Trophoblast cell (in vitro differentiated cells and primary cell): ENCODE measurements around the gene ATN1.

ENCODE experiments used
- DNase-seq, 2 donors: peaks; one replicate each; pipeline ENCODE4 v3.0.0-alpha.2; 2016
- H2AFZ ChIP-seq: 2 replicates; pipeline ENCODE4 v1.6.1; 2013; ENCODE audit warnings: low read length, moderate library complexity, mild to moderate bottlenecking; ENCODE audit not compliant: insufficient read depth, poor library complexity
- H2AK5ac ChIP-seq: 2 replicates; pipeline ENCODE4 v1.6.1; 2013; ENCODE audit warnings: mild to moderate bottlenecking, low read length
- H2BK120ac ChIP-seq: 2 replicates; pipeline ENCODE4 v1.6.1; 2013; ENCODE audit warnings: low read length, mild to moderate bottlenecking, moderate library complexity; ENCODE audit not compliant: insufficient read depth, poor library complexity
- H2BK12ac ChIP-seq: 2 replicates; pipeline ENCODE4 v1.6.1; 2013; ENCODE audit warnings: mild to moderate bottlenecking, low read length, moderate library complexity
- H2BK5ac ChIP-seq: 2 replicates; pipeline ENCODE4 v1.6.1; 2013; ENCODE audit warnings: low read length, low read depth, moderate library complexity, mild to moderate bottlenecking; ENCODE audit not compliant: poor library complexity
- H3K14ac ChIP-seq: 2 replicates; pipeline ENCODE4 v1.6.1; 2013; ENCODE audit warnings: mild to moderate bottlenecking, low read length
- H3K18ac ChIP-seq: 2 replicates; pipeline ENCODE4 v1.6.1; 2013; ENCODE audit warnings: mild to moderate bottlenecking, low read length
- H3K23ac ChIP-seq: 2 replicates; pipeline ENCODE4 v1.6.1; 2013; ENCODE audit warnings: low read length
- H3K27ac ChIP-seq: 2 replicates; pipeline ENCODE4 v1.5.1; 2013; ENCODE audit warnings: low read depth, mild to moderate bottlenecking, inconsistent platforms, low read length, moderate library complexity
- H3K27me3 ChIP-seq: 2 replicates; pipeline ENCODE4 v1.6.1; 2013; ENCODE audit warnings: inconsistent platforms, mild to moderate bottlenecking, low read length, moderate library complexity; ENCODE audit not compliant: insufficient read depth
- H3K36me3 ChIP-seq, 2 experiments: 1 replicate in 1 of 2; 2 replicates in 1 of 2; pipeline ENCODE4 v1.6.1; 2013; ENCODE audit warnings: low read length in 2 of 2, mild to moderate bottlenecking in 2 of 2, moderate library complexity in 1 of 2; ENCODE audit not compliant: insufficient read depth in 2 of 2, control insufficient read depth in 1 of 2
- H3K4ac ChIP-seq: 2 replicates; pipeline ENCODE4 v1.6.1; 2013; ENCODE audit warnings: low read depth, mild to moderate bottlenecking, low read length, moderate library complexity
- H3K4me1 ChIP-seq, 2 experiments: 1 replicate in 1 of 2; 2 replicates in 1 of 2; pipeline ENCODE4 v1.6.1; 2013; ENCODE audit warnings: low read length in 2 of 2, mild to moderate bottlenecking in 2 of 2, moderate library complexity in 1 of 2; ENCODE audit not compliant: insufficient read depth in 2 of 2, control insufficient read depth in 1 of 2
- H3K4me2 ChIP-seq: 2 replicates; pipeline ENCODE4 v1.6.1; 2013; ENCODE audit warnings: inconsistent platforms, mild to moderate bottlenecking, low read length, moderate library complexity
- H3K4me3 ChIP-seq: 2 replicates; pipeline ENCODE4 v1.5.1; 2013; ENCODE audit warnings: mild to moderate bottlenecking, low read depth, low read length, inconsistent platforms
- H3K79me1 ChIP-seq: one replicate; pipeline ENCODE4 v1.6.1; 2013; ENCODE audit warnings: low read length
- H3K79me2 ChIP-seq: 2 replicates; pipeline ENCODE4 v1.6.1; 2013; ENCODE audit warnings: low read length, mild to moderate bottlenecking; ENCODE audit not compliant: control insufficient read depth, insufficient read depth, poor library complexity
- H3K9ac ChIP-seq: 2 replicates; pipeline ENCODE4 v1.6.1; 2013; ENCODE audit warnings: mild to moderate bottlenecking, low read length
- H3K9me3 ChIP-seq: 2 replicates; pipeline ENCODE4 v1.6.1; 2013; ENCODE audit warnings: low read depth, mild to moderate bottlenecking, control low read depth, inconsistent platforms, low read length; ENCODE audit not compliant: insufficient read depth
- H4K12ac ChIP-seq: 2 replicates; pipeline ENCODE4 v1.6.1; 2013; ENCODE audit warnings: low read depth, mild to moderate bottlenecking, low read length, moderate library complexity
- H4K8ac ChIP-seq: 2 replicates; pipeline ENCODE4 v1.6.1; 2013; ENCODE audit warnings: low read depth, mild to moderate bottlenecking, low read length, moderate library complexity
- H4K91ac ChIP-seq: one replicate; pipeline ENCODE4 v1.6.1; 2013; ENCODE audit warnings: low read depth, mild to moderate bottlenecking, low read length, moderate library complexity
- WGBS: extraction: QIAGEN DNeasy Blood & Tissue Kit; methylation state at CpG from one replicate; pipeline ENCODE4 v1.1.7; 2013; ENCODE audit warnings: missing lambda C conversion rate; ENCODE audit not compliant: insufficient read length, insufficient coverage; ENCODE audit errors: extremely low coverage; 5-methylcytosine and 5-hydroxymethylcytosine counted together

ATN1 gene

GRCh38 chr12:6899837-6900519 is 27.8 kb upstream of the ATN1 start:
- no peak overlapping the region for H3K4ac ChIP-seq
- H3K79me2 ChIP-seq: peaks cover 3% of the 10 kb centered on the region
- H3K36me3 ChIP-seq: no peaks in the 10 kb centered on the region
- no peak overlapping the region for H3K23ac ChIP-seq
- H4K8ac ChIP-seq: no peak overlapping the region
- H3K79me1 ChIP-seq: peaks cover 6% of the 10 kb centered on the region
- H3K27me3 ChIP-seq: no peaks in the 10 kb centered on the region
- no peak overlapping the region for H4K91ac ChIP-seq
- no peak overlapping the region for H2BK5ac ChIP-seq
- no peak overlapping the region for H2AK5ac ChIP-seq
- H4K12ac ChIP-seq: no peak overlapping the region
- no peak overlapping the region for H2BK120ac ChIP-seq
- peaks cover under 1 to 2% of the 10 kb centered on the region in 2 experiments for H3K4me1 ChIP-seq
- H3K14ac ChIP-seq: no peak overlapping the region
- H3K9ac ChIP-seq: no peak overlapping the region
- no peak overlapping the region for H2AFZ ChIP-seq
- no peak overlapping the region for H3K4me2 ChIP-seq
- H3K18ac ChIP-seq: no peak overlapping the region
- DNase-seq: peak in 1 of 2 donors; percentile 20
- no CpG with 5 or more reads among the region's 10 CpGs for WGBS
- no peaks in the 10 kb centered on the region for H3K9me3 ChIP-seq
- H2BK12ac ChIP-seq: no peak overlapping the region
- no peak overlapping the region for H3K27ac ChIP-seq
- H3K4me3 ChIP-seq: no peak overlapping the region

GRCh38 chr12:6902448-6902847 is 25.3 kb upstream of the ATN1 start:
- Histone ChIP-seq H3K9me3 (no peaks in the 10 kb centered on the region), H3K9ac (no peak overlapping the region), H3K4me2 (no peak overlapping the region), H3K23ac (no peak overlapping the region), H3K27ac (no peak overlapping the region), H4K91ac (no peak overlapping the region), H3K79me1 (peaks cover 8% of the 10 kb centered on the region), H2BK12ac (no peak overlapping the region), H2BK120ac (no peak overlapping the region), H3K14ac (no peak overlapping the region), H3K36me3 (no peaks in the 10 kb centered on the region), H2AK5ac (no peak overlapping the region), H3K4me1 (peaks cover 4 to 6% of the 10 kb centered on the region in 2 experiments), H2BK5ac (no peak overlapping the region), H3K79me2 (peaks cover 3% of the 10 kb centered on the region), H2AFZ (no peak overlapping the region), H3K27me3 (no peaks in the 10 kb centered on the region), H4K12ac (no peak overlapping the region), H3K4me3 (no peak overlapping the region), H3K4ac (no peak overlapping the region), H4K8ac (no peak overlapping the region), H3K18ac (no peak overlapping the region)
- DNase-seq: no peak
- no CpG with 5 or more reads among the region's 4 CpGs for WGBS

DNA sequence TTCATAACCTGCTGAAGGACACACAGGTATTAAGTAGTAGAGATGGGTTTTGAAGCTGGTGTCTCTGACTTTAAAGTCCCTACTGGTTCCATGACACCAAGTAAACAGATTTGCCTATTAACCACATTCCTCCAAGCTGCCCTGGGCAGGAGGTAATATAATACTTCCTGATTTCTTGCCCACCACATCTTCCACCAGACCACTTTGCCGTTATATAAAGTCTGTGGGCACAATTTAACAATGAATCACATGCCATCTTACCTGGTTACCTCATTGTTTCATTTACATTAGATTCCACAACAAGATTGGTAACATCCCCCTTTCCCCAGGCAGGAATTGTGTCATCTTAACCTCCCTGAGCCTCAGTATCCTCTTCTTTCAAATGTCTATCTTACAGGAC is 24.0 kb upstream of the ATN1 start:
- Histone ChIP-seq H4K12ac (no peak overlapping the region), H4K91ac (no peak overlapping the region), H3K14ac (no peak overlapping the region), H2BK120ac (no peak overlapping the region), H3K4me3 (no peak overlapping the region), H3K27me3 (no peaks in the 10 kb centered on the region), H3K4ac (no peak overlapping the region), H2AFZ (no peak overlapping the region), H3K4me2 (no peak overlapping the region), H3K9me3 (no peaks in the 10 kb centered on the region), H3K9ac (no peak overlapping the region), H2BK12ac (no peak overlapping the region), H4K8ac (no peak overlapping the region), H3K23ac (no peak overlapping the region), H2BK5ac (no peak overlapping the region), H3K79me1 (peaks cover 8% of the 10 kb centered on the region), H2AK5ac (no peak overlapping the region), H3K4me1 (peaks cover 4 to 6% of the 10 kb centered on the region in 2 experiments), H3K18ac (no peak overlapping the region), H3K79me2 (peaks cover 3% of the 10 kb centered on the region), H3K27ac (no peak overlapping the region), H3K36me3 (no peaks in the 10 kb centered on the region)
- no peak for DNase-seq
- WGBS: no CpG with 5 or more reads among the region's 1 CpG

- H2BK5ac ChIP-seq: peak within 1 kb of the TSS; percentile 41
- H3K79me2 ChIP-seq: peaks cover 3% of the 10 kb centered on the region
- no peak within 1 kb of the TSS for H2BK12ac ChIP-seq
These were observed 23.2 kb upstream of the ATN1 start, which contains the start of gene LRRC23 for GRCh38 chr12:6904280-6905276. LRRC23 (plus strand) TSS chr12:6904822; CDS start chr12:6905634, 812 bp downstream.

More at GRCh38 chr12:6904280-6905276, 23.2 kb upstream of the ATN1 start, which contains the start of gene LRRC23:
- Histone ChIP-seq H3K79me1 (peaks cover 8% of the 10 kb centered on the region), H4K12ac (peak within 1 kb of the TSS; percentile 87), H4K91ac (peak within 1 kb of the TSS; percentile 78), H4K8ac (peak within 1 kb of the TSS; percentile 94), H3K4me3 (peak within 1 kb of the TSS; percentile 76), H3K27me3 (no peaks in the 10 kb centered on the region), H3K27ac (no peak within 1 kb of the TSS), H3K9me3 (no peaks in the 10 kb centered on the region), H3K4ac (peak within 1 kb of the TSS; percentile 60), H3K18ac (peak within 1 kb of the TSS; percentile 67), H3K14ac (peak within 1 kb of the TSS; percentile 93), H3K4me2 (peak within 1 kb of the TSS; percentile 65), H2AFZ (peak within 1 kb of the TSS; percentile 86), H3K4me1 (peaks cover 4 to 6% of the 10 kb centered on the region in 2 experiments), H3K36me3 (no peaks in the 10 kb centered on the region), H3K23ac (no peak within 1 kb of the TSS), H3K9ac (peak within 1 kb of the TSS; percentile 8), H2AK5ac (peak within 1 kb of the TSS; percentile 48), H2BK120ac (peak within 1 kb of the TSS; percentile 56)
- DNase-seq: peak; percentile 91 to 96
- no CpG with 5 or more reads among the region's 34 CpGs for WGBS
